ENCODE results near the gene UST.

The UST gene

GRCh38 chr6:148808786-148809304 lies 62.0 kb downstream of the UST start:
- no peak for DNase-seq

- no peak for DNase-seq
Observed at GRCh38 chr6:148811459-148811858, 64.6 kb downstream of the UST start.

- DNase-seq = no peak
Observed at GRCh38 chr6:148814082-148814790, 67.4 kb downstream of the UST start.

- DNase-seq = no peak
Observed at GRCh38 chr6:148814869-148815268, 68.0 kb downstream of the UST start.

- no peak for DNase-seq
Observed at GRCh38 chr6:148816117-148816516, 69.3 kb downstream of the UST start.

- no peak for DNase-seq
Observed at GRCh38 chr6:148817689-148818088, 70.9 kb downstream of the UST start.

- no peak for DNase-seq
Observed at GRCh38 chr6:148818939-148819575, 72.2 kb downstream of the UST start.

GRCh38 chr6:148819852-148820251 lies 73.0 kb downstream of the UST start:
- DNase-seq = no peak

GRCh38 chr6:148822819-148823218 lies 76.0 kb downstream of the UST start:
- DNase-seq = no peak

GRCh38 chr6:148824291-148824690 lies 77.5 kb downstream of the UST start:
- DNase-seq = no peak

GRCh38 chr6:148824960-148825359 lies 78.1 kb downstream of the UST start:
- no peak for DNase-seq

- DNase-seq = no peak
Observed at GRCh38 chr6:148825492-148825891, 78.7 kb downstream of the UST start.

- no peak for DNase-seq
Observed at GRCh38 chr6:148827416-148828045, 80.7 kb downstream of the UST start.

- no peak for DNase-seq
Observed at GRCh38 chr6:148828047-148828446, 81.2 kb downstream of the UST start.

- DNase-seq = no peak
Observed at GRCh38 chr6:148829415-148830101, 82.7 kb downstream of the UST start.

GRCh38 chr6:148830614-148831013 lies 83.8 kb downstream of the UST start:
- DNase-seq = no peak

GRCh38 chr6:148831064-148831463 lies 84.2 kb downstream of the UST start:
- DNase-seq = no peak

GRCh38 chr6:148831531-148831930 lies 84.7 kb downstream of the UST start:
- no peak for DNase-seq

- no peak for DNase-seq
Observed at GRCh38 chr6:148835920-148836441, 89.2 kb downstream of the UST start.

GRCh38 chr6:148836751-148837150 lies 89.9 kb downstream of the UST start:
- DNase-seq = no peak

GRCh38 chr6:148837941-148838340 lies 91.1 kb downstream of the UST start:
- no peak for DNase-seq

GRCh38 chr6:148839044-148839443 lies 92.2 kb downstream of the UST start:
- no peak for DNase-seq

- DNase-seq = no peak
Observed at GRCh38 chr6:148840256-148840655, 93.4 kb downstream of the UST start.

Data from NCI-H1092 treated with DMSO at 0.1 percent for 48 hours (cell line).